Caco-2 (cell line): ENCODE results near the gene CECR2. TPM values are rescaled to one million over a fixed set of nuclear protein-coding genes. Genes with fewer than 3 reads are reported as not detected.

Experiments used
- BruUV-seq: library from RNA; stranded (reverse); fragments of 400-500 nt; replicated peaks from 2 replicates; lab custom pipeline; 2021; lab: Mats Ljungman, UMichigan
- CTCF ChIA-PET: fragments of 300-600 bp; sonication (Branson Sonifier 250); formaldehyde crosslinking; loops from one replicate; lab custom pipeline; 2022; ENCODE audit warnings: antibody characterized with exemption; lab: Charles Lee
- POLR2A ChIA-PET: fragments of 300-600 bp; sonication (Branson Sonifier 250); formaldehyde crosslinking; loops from one replicate; lab custom pipeline; 2022; ENCODE audit warnings: antibody characterized with exemption; lab: Charles Lee
- DNase-seq, 2 experiments: peaks; one replicate each; pipeline versions ENCODE4 v3.0.0 to v3.0.0-alpha.2; 2020 to 2022
- H3K27me3 ChIP-seq: replicated peaks from 2 replicates; pipeline ENCODE4 v1.6.0; 2011; ENCODE audit warnings: low read length; ENCODE audit not compliant: control insufficient read depth, insufficient read depth
- H3K36me3 ChIP-seq: 2 replicates; pipeline ENCODE4 v1.5.1; 2011; ENCODE audit warnings: low read length; ENCODE audit not compliant: control insufficient read depth, insufficient read depth
- H3K4me1 ChIP-seq: fragments of 250-450 bp; sonication (Bioruptor Pico); 2 replicates; pipeline ENCODE4 v1.5.1; 2020; ENCODE audit warnings: mild to moderate bottlenecking
- H3K4me3 ChIP-seq: 2 replicates; pipeline ENCODE4 v1.5.1; 2011; ENCODE audit warnings: low read depth, mild to moderate bottlenecking, control low read depth, low read length
- H3K9me3 ChIP-seq: fragments of 250-450 bp; sonication (Bioruptor Pico); 2 replicates; pipeline ENCODE4 v1.5.1; 2020; ENCODE audit warnings: mild to moderate bottlenecking, moderate library complexity
- H3K27ac Mint-ChIP-seq: one replicate; pipeline ENCODE4 v1.8.0; 2022; ENCODE audit warnings: mixed read lengths; ENCODE audit not compliant: unreplicated experiment
- H3K27me3 Mint-ChIP-seq: one replicate; pipeline ENCODE4 v1.8.0; 2022; ENCODE audit warnings: mixed read lengths; ENCODE audit not compliant: insufficient read depth, unreplicated experiment
- H3K36me3 Mint-ChIP-seq: one replicate; pipeline ENCODE4 v1.8.0; 2022; ENCODE audit warnings: mild to moderate bottlenecking, mixed read lengths; ENCODE audit not compliant: insufficient read depth, unreplicated experiment
- H3K4me1 Mint-ChIP-seq: one replicate; pipeline ENCODE4 v1.8.0; 2022; ENCODE audit warnings: low read depth, mixed read lengths; ENCODE audit not compliant: unreplicated experiment
- H3K4me3 Mint-ChIP-seq: one replicate; pipeline ENCODE4 v1.8.0; 2022; ENCODE audit warnings: mild to moderate bottlenecking, moderate library complexity, mixed read lengths; ENCODE audit not compliant: unreplicated experiment
- H3K9me3 Mint-ChIP-seq: one replicate; pipeline ENCODE4 v1.8.0; 2022; ENCODE audit warnings: mixed read lengths; ENCODE audit not compliant: unreplicated experiment
- intact Hi-C: fragments of 100-400 bp; cut with micrococcal nuclease; formaldehyde crosslinking; loops from one replicate; pipeline ENCODE4 v1.10.0; 2022; ENCODE audit not compliant: unreplicated experiment
- total RNA-seq: library from RNA; stranded (reverse); gene quantifications from 2 replicates; pipeline ENCODE4 v1.2.3, GENCODE V29; 2022
- TF ChIP-seq, protein P1 (sequence below), 2 experiments: fragments of 200-600 bp in 1 of 2; IDR thresholded peaks; 1 replicate in 1 of 2; 2 replicates in 1 of 2; pipeline versions ENCODE4 v1.5.1 to v1.8.0; 2011 to 2022; ENCODE audit warnings: antibody characterized with exemption in 1 of 2, control low read depth in 1 of 2, inconsistent platforms in 1 of 2, low read depth in 1 of 2, low read length in 1 of 2, mild to moderate bottlenecking in 1 of 2, moderate library complexity in 1 of 2; ENCODE audit not compliant: insufficient read depth in 1 of 2, severe bottlenecking in 1 of 2, unreplicated experiment in 1 of 2

The CECR2 gene
- total RNA-seq, 1 experiment from 2014 or later: 1.1 TPM

DNA sequence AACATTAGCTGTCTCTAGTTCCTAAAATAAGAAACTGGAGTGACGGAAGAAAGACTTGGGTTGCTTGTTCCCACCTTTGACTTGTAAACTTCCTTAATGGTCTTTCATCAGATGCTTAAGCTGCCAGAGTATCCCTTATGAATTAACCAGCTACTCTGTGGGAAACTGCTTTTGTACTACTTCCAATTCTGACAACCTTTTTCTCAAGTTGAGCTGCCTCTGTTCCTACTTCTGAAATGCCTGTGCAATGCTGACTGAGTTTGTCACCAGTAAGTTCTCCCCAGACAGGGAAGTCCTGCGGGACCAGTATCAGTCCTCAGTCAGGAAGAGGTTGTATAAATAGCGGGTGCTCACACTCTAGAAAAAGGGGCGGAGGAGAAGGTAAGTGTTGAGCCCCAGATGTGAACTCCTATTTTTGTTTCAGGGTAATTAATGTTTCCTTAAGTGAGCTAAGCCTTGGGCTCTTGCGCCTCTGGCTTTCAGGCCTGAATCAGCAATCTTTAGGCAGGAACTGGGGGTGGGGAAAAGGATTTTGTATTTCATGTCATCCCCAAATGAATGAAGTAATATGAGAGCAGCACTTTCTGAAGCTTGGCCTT is 67.2 kb downstream of the CECR2 start:
- no peaks in the 10 kb centered on the region for H3K27me3 ChIP-seq
- no peak overlapping the region for H3K4me3 ChIP-seq
- TF ChIP-seq, protein P1, sequence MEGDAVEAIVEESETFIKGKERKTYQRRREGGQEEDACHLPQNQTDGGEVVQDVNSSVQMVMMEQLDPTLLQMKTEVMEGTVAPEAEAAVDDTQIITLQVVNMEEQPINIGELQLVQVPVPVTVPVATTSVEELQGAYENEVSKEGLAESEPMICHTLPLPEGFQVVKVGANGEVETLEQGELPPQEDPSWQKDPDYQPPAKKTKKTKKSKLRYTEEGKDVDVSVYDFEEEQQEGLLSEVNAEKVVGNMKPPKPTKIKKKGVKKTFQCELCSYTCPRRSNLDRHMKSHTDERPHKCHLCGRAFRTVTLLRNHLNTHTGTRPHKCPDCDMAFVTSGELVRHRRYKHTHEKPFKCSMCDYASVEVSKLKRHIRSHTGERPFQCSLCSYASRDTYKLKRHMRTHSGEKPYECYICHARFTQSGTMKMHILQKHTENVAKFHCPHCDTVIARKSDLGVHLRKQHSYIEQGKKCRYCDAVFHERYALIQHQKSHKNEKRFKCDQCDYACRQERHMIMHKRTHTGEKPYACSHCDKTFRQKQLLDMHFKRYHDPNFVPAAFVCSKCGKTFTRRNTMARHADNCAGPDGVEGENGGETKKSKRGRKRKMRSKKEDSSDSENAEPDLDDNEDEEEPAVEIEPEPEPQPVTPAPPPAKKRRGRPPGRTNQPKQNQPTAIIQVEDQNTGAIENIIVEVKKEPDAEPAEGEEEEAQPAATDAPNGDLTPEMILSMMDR (IDR thresholded peaks at IDR 0.05; ENCODE audit: insufficient read depth in 1 of 2, low read depth in 1 of 2, low read length in 1 of 2, severe bottlenecking in 1 of 2, unreplicated experiment in 1 of 2): no peak
- H3K9me3 ChIP-seq: no peaks in the 10 kb centered on the region
- H3K4me3 Mint-ChIP-seq: no peak overlapping the region
- no peaks in the 10 kb centered on the region for H3K4me1 Mint-ChIP-seq
- H3K27me3 Mint-ChIP-seq: no peaks in the 10 kb centered on the region
- CTCF ChIA-PET: no interaction called here
- H3K36me3 ChIP-seq: no peaks in the 10 kb centered on the region
- intact Hi-C loops: no loop called here
- no TSS peak for BruUV-seq
- no peaks in the 10 kb centered on the region for H3K36me3 Mint-ChIP-seq
- H3K27ac Mint-ChIP-seq: no peak overlapping the region
- H3K4me1 ChIP-seq: no peaks in the 10 kb centered on the region
- DNase-seq: no peak
- POLR2A ChIA-PET: no interaction called here
- H3K9me3 Mint-ChIP-seq: no peaks in the 10 kb centered on the region

DNA sequence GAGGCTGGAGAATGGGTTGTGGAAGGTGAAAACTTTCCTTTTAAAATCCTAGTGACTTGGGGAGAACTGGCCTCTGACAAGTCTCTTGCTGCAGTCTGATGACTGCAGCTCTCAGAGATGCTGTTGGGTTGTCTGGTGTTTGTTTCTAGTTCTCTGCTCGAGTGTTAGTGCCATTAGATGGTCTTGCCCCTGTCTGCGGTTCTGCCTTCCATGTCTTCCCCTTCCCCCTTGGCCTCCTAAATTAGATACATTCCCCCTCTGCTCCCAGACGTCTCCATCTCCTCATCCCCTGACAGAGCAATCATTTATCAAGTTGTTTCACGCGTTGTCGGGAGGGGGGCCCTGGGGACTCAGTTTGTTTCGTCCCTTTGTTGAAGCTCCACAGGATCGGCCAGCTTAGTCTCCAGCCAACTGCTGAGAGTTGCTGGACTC is 67.7 kb downstream of the CECR2 start:
- H3K27ac Mint-ChIP-seq: no peak overlapping the region
- no peaks in the 10 kb centered on the region for H3K9me3 ChIP-seq
- DNase-seq: no peak
- no peaks in the 10 kb centered on the region for H3K27me3 ChIP-seq
- intact Hi-C loops: no loop called here
- TF ChIP-seq, protein P1 (IDR thresholded peaks at IDR 0.05; ENCODE audit: insufficient read depth in 1 of 2, low read depth in 1 of 2, low read length in 1 of 2, severe bottlenecking in 1 of 2, unreplicated experiment in 1 of 2): no peak
- H3K4me3 Mint-ChIP-seq: no peak overlapping the region
- H3K4me1 Mint-ChIP-seq: no peaks in the 10 kb centered on the region
- no peak overlapping the region for H3K4me3 ChIP-seq
- no TSS peak for BruUV-seq
- CTCF ChIA-PET: no interaction called here
- H3K9me3 Mint-ChIP-seq: no peaks in the 10 kb centered on the region
- POLR2A ChIA-PET: no interaction called here
- no peaks in the 10 kb centered on the region for H3K4me1 ChIP-seq
- H3K27me3 Mint-ChIP-seq: peaks cover 3% of the 10 kb centered on the region
- no peaks in the 10 kb centered on the region for H3K36me3 ChIP-seq
- H3K36me3 Mint-ChIP-seq: no peaks in the 10 kb centered on the region

DNA sequence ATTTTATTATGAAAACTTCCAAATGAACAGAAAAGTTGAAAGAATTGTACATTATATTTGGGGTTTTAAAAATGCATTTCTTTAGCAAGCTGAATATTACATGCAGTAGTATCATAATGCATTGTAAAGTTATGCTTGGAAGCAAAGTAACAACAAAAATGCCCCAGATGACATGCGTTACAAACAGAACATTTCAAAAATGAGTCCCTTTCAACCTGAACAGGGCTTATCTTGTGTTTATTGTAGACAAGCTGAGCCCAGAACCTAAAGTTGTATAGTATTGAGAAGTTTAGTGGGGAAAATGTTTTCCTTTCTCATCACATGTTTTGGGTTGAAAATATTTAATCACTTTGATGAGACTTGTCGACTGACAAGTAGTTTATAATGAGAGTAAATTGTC is 68.8 kb downstream of the CECR2 start:
- Histone ChIP-seq H3K9me3 (no peaks in the 10 kb centered on the region), H3K36me3 (no peaks in the 10 kb centered on the region), H3K4me1 (no peaks in the 10 kb centered on the region), H3K4me3 (no peak overlapping the region), H3K27me3 (no peaks in the 10 kb centered on the region)
- Mint-ChIP-seq H3K9me3 (no peaks in the 10 kb centered on the region), H3K27ac (no peak overlapping the region), H3K36me3 (no peaks in the 10 kb centered on the region), H3K4me3 (no peak overlapping the region), H3K27me3 (peaks cover 3% of the 10 kb centered on the region), H3K4me1 (no peaks in the 10 kb centered on the region)
- intact Hi-C loops: no loop called here
- no TSS peak for BruUV-seq
- ChIA-PET POLR2A (no interaction called here), CTCF (no interaction called here)
- DNase-seq: no peak
- TF ChIP-seq, protein P1 (IDR thresholded peaks at IDR 0.05; ENCODE audit: insufficient read depth in 1 of 2, low read depth in 1 of 2, low read length in 1 of 2, severe bottlenecking in 1 of 2, unreplicated experiment in 1 of 2): no peak
